RPMI7951 (cell line): ENCODE measurements around the gene FAM124B. TPM values are rescaled to one million over a fixed set of nuclear protein-coding genes. Genes with fewer than 3 reads are reported as not detected.

Experiments used
- DNase-seq: peaks from one replicate; pipeline ENCODE4 v3.0.0-alpha.2; 2012; ENCODE audit warnings: low read depth
- total RNA-seq: library from RNA; depleted of rRNA; stranded (reverse); fragments of >200 nt; shearing (Covaris generic); gene quantifications from 2 replicates; pipeline ENCODE4 v1.2.3, GENCODE V29; 2014; rRNA removed

The FAM124B gene
- total RNA-seq, 1 experiment from 2014 or later, result not detected

DNA sequence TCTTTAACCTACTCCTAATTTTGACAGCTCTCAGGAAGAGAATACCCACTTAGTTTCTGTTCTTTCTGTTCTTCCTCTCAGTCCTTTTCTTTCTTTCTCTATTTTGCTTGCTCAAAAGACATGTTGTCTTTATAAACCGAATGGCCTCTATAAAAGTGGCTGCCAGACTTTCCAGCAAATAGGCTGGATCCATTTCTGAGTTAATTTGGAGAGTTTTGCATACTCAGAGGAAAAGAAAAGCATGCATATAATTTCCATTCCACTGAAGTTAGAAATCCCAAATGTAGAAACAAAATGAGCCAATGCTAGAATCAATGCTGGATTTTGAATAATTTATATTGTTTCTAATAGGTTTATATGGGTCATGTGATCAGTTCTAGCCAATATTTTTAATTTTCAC is 65.9 kb downstream of the FAM124B start:
- no peak for DNase-seq

DNA sequence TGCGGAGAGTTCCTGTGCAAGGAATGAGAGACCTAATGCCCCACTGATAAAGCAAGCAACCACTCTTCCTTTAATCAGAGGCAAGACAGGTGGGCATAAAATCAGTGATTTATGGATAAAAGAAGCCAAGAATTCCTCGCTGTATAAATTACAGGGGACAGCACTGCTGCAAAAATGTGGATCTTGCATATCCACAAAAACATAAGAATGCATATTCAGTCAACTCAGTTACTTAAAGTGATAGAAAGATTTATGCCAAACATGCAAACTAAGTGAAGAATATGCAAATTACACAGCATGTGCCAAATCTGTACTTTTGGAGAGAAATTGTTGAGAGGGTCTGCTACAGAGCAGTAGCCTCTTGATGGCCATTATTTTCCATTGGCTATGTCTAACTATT is 67.2 kb downstream of the FAM124B start:
- DNase-seq, result no peak

DNA sequence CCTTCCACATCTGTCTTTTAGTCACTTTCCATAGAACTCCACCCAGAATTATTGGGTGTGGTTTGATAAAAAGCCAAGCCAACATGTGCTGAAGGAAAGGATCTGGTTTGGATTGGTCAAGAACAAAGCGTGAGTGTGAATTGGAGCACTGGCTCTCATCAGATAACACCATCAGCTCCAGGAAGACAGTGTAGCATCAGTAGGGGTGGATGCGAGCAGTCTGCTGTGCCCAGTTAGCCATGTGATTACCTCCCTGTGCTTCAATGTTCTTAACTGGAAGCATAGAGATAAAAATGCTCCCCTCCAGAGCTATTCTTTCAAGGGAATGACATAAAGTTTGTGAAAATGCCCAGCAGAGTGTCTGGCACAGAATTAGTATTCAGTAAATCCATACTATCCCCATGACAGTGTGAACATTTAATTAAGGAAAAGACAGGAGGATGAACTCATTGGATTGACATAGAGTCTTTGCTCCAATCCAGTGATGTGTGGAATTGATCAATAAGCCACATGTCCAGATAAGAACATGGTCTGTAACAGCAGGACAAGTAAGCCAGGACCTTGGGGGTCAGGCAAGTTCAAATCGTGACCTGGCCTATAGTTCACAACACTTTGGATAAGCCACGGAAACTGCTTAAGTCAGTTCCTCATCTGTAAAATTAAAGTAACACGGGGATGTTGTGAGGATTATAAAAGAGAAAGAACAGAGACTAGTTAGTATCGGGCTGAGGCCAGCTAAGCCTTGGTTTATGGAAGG is 68.0 kb downstream of the FAM124B start:
- DNase-seq, result peak; percentile 46

DNA sequence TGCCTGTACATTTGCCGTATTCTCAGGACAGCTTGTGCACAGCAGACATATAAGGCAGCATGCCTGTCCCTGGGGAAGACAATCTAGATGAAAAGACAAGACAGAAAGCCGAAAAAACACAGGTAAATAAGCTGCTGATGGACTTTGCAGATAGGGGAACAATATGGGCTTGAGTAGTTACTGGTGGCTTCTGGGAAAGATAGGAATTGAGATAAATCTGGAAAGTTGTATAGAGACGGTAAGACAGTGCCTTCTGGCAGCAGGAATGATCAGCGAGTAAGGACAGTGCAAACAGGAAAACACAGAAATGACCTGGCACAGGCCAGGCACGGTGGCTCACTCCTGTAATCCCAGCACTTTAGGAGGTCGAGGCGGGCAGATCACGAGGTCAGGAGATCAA is 70.2 kb downstream of the FAM124B start:
- no peak for DNase-seq

DNA sequence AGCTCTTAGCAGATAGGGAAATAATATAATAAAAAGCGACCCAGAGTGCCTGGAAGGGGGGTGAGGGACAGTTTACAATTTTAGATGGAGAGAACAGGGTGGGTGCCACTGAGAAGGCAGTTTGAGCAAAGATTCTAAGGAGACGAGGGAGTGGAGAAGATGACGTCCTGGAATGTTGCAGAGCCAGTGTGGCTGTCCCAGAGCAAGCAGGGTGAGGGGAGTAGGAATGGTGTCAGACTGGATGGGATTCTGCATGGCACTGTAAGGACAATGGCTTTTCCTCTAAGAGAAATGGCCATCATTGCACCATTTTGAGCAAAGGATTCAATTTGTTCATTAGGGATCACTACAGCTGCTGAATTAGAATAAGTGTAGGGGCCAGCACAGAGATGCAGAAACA is 73.1 kb downstream of the FAM124B start:
- no peak for DNase-seq

Other genes with a start within 250 kb of the FAM124B start
- gene CUL3, start 183.3 kb upstream of the FAM124B start, total RNA-seq, result 89.0 and 102 TPM in 2 replicates